HUES6 (cell line): ENCODE results near the gene TMEM150C.

Experiments
- H3K27ac ChIP-seq: 2 replicates; pipeline ENCODE4 v1.7.0; 2013; ENCODE audit warnings: low read depth, mild to moderate bottlenecking, low read length, inconsistent platforms
- H3K27me3 ChIP-seq: 2 replicates; pipeline ENCODE4 v1.6.1; 2013; ENCODE audit warnings: low read length; ENCODE audit not compliant: control insufficient read depth, insufficient read depth
- H3K36me3 ChIP-seq: 2 replicates; pipeline ENCODE4 v1.6.1; 2013; ENCODE audit warnings: low read length; ENCODE audit not compliant: control insufficient read depth, insufficient read depth
- H3K4me1 ChIP-seq: 2 replicates; pipeline ENCODE4 v1.6.1; 2013; ENCODE audit warnings: low read length; ENCODE audit not compliant: control insufficient read depth, insufficient read depth
- H3K4me3 ChIP-seq: 2 replicates; pipeline ENCODE4 v1.5.1; 2013; ENCODE audit warnings: low read depth, low read length
- H3K9ac ChIP-seq: one replicate; pipeline ENCODE4 v1.6.1; 2013; ENCODE audit warnings: mild to moderate bottlenecking, low read length
- H3K9me3 ChIP-seq: 2 replicates; pipeline ENCODE4 v1.6.1; 2013; ENCODE audit warnings: low read depth, low read length; ENCODE audit not compliant: control insufficient read depth, insufficient read depth

Gene TMEM150C

GRCh38 chr4:82561786-82562563 lies at the start of gene TMEM150C:
TMEM150C (minus strand) TSS chr4:82561988; CDS start chr4:82504657, 57,331 bp downstream.
- H3K27ac ChIP-seq, result no peak within 1 kb of the TSS
- peaks cover 22% of the 10 kb centered on the region for H3K27me3 ChIP-seq
- peak within 1 kb of the TSS; percentile 67 for H3K4me3 ChIP-seq
- H3K36me3 ChIP-seq, result no peaks in the 10 kb centered on the region
- H3K9ac ChIP-seq, result peak within 1 kb of the TSS; percentile 61
- H3K4me1 ChIP-seq, result peaks cover 9% of the 10 kb centered on the region; the same call in 1 of the 2 replicates
- no peaks in the 10 kb centered on the region for H3K9me3 ChIP-seq

- H3K4me3 ChIP-seq, result no peak overlapping the region
- no peaks in the 10 kb centered on the region for H3K9me3 ChIP-seq
- H3K9ac ChIP-seq, result no peak overlapping the region
- H3K4me1 ChIP-seq, result no peaks in the 10 kb centered on the region
- no peak overlapping the region for H3K27ac ChIP-seq
- H3K36me3 ChIP-seq, result no peaks in the 10 kb centered on the region
- H3K27me3 ChIP-seq, result no peaks in the 10 kb centered on the region
These were observed 49.7 kb upstream of the TMEM150C start for GRCh38 chr4:82611527-82611926.

GRCh38 chr4:82610041-82610440 lies 48.3 kb upstream of the TMEM150C start:
- no peaks in the 10 kb centered on the region for H3K27me3 ChIP-seq
- no peaks in the 10 kb centered on the region for H3K4me1 ChIP-seq
- no peaks in the 10 kb centered on the region for H3K9me3 ChIP-seq
- no peak overlapping the region for H3K27ac ChIP-seq
- no peak overlapping the region for H3K9ac ChIP-seq
- H3K4me3 ChIP-seq, result no peak overlapping the region
- H3K36me3 ChIP-seq, result no peaks in the 10 kb centered on the region

GRCh38 chr4:82606622-82607021 lies 44.8 kb upstream of the TMEM150C start:
- Histone ChIP-seq H3K9me3 (no peaks in the 10 kb centered on the region), H3K4me1 (no peaks in the 10 kb centered on the region), H3K27ac (no peak overlapping the region), H3K9ac (no peak overlapping the region), H3K36me3 (no peaks in the 10 kb centered on the region), H3K4me3 (no peak overlapping the region), H3K27me3 (no peaks in the 10 kb centered on the region)

GRCh38 chr4:82604522-82604921 lies 42.7 kb upstream of the TMEM150C start:
- H3K9me3 ChIP-seq, result no peaks in the 10 kb centered on the region
- H3K27ac ChIP-seq, result no peak overlapping the region
- no peaks in the 10 kb centered on the region for H3K36me3 ChIP-seq
- no peak overlapping the region for H3K4me3 ChIP-seq
- no peak overlapping the region for H3K9ac ChIP-seq
- H3K27me3 ChIP-seq, result no peaks in the 10 kb centered on the region
- H3K4me1 ChIP-seq, result no peaks in the 10 kb centered on the region

- no peaks in the 10 kb centered on the region for H3K9me3 ChIP-seq
- peaks cover 3% of the 10 kb centered on the region; the same call in 1 of the 2 replicates for H3K4me1 ChIP-seq
- no peak overlapping the region for H3K27ac ChIP-seq
- no peak overlapping the region for H3K9ac ChIP-seq
- H3K4me3 ChIP-seq, result no peak overlapping the region
- H3K36me3 ChIP-seq, result no peaks in the 10 kb centered on the region
- no peaks in the 10 kb centered on the region for H3K27me3 ChIP-seq
These were observed 39.6 kb upstream of the TMEM150C start for GRCh38 chr4:82601242-82602015.

GRCh38 chr4:82599336-82599735 lies 37.5 kb upstream of the TMEM150C start:
- no peak overlapping the region for H3K9ac ChIP-seq
- H3K27ac ChIP-seq, result no peak overlapping the region
- H3K27me3 ChIP-seq, result no peaks in the 10 kb centered on the region
- H3K4me3 ChIP-seq, result no peak overlapping the region
- H3K4me1 ChIP-seq, result peaks cover 3% of the 10 kb centered on the region; the same call in 1 of the 2 replicates
- no peaks in the 10 kb centered on the region for H3K36me3 ChIP-seq
- no peaks in the 10 kb centered on the region for H3K9me3 ChIP-seq

GRCh38 chr4:82594456-82594855 lies 32.7 kb upstream of the TMEM150C start:
- Histone ChIP-seq H3K4me1 (peaks cover 18% of the 10 kb centered on the region), H3K9ac (no peak overlapping the region), H3K27ac (no peak overlapping the region), H3K9me3 (no peaks in the 10 kb centered on the region), H3K27me3 (no peaks in the 10 kb centered on the region), H3K4me3 (no peak overlapping the region), H3K36me3 (no peaks in the 10 kb centered on the region)

GRCh38 chr4:82593411-82593810 lies 31.6 kb upstream of the TMEM150C start:
- H3K4me3 ChIP-seq, result no peak overlapping the region
- H3K27ac ChIP-seq, result no peak overlapping the region
- peaks cover 15% of the 10 kb centered on the region for H3K4me1 ChIP-seq
- no peaks in the 10 kb centered on the region for H3K36me3 ChIP-seq
- no peak overlapping the region for H3K9ac ChIP-seq
- no peaks in the 10 kb centered on the region for H3K27me3 ChIP-seq
- no peaks in the 10 kb centered on the region for H3K9me3 ChIP-seq

- Histone ChIP-seq H3K9ac (no peak overlapping the region), H3K4me3 (no peak overlapping the region), H3K9me3 (no peaks in the 10 kb centered on the region), H3K27ac (no peak overlapping the region), H3K4me1 (peaks cover 15% of the 10 kb centered on the region), H3K27me3 (no peaks in the 10 kb centered on the region), H3K36me3 (no peaks in the 10 kb centered on the region)
These were observed 30.9 kb upstream of the TMEM150C start for GRCh38 chr4:82592639-82593038.

GRCh38 chr4:82591592-82591991 lies 29.8 kb upstream of the TMEM150C start:
- Histone ChIP-seq H3K9me3 (no peaks in the 10 kb centered on the region), H3K4me3 (no peak overlapping the region), H3K27me3 (no peaks in the 10 kb centered on the region), H3K36me3 (no peaks in the 10 kb centered on the region), H3K27ac (no peak overlapping the region), H3K9ac (no peak overlapping the region), H3K4me1 (peaks cover 20% of the 10 kb centered on the region)
